Fibroblast of mammary gland (primary cell): ENCODE results near the gene NLRX1.

ENCODE experiments used
- DNase-seq: peaks from one replicate; pipeline ENCODE4 v3.0.0-alpha.2; 2010; ENCODE audit warnings: low read depth
- H3K4me3 ChIP-seq: 2 replicates; pipeline ENCODE4 v1.5.1; 2011; ENCODE audit warnings: low read depth, mild to moderate bottlenecking, low read length, moderate library complexity; ENCODE audit not compliant: control insufficient read depth
- CTCF ChIP-seq: conservative IDR thresholded peaks from 2 replicates; pipeline ENCODE4 v1.5.1; 2011; ENCODE audit warnings: low read depth, low read length, inconsistent platforms; ENCODE audit not compliant: control insufficient read depth, insufficient read depth

The NLRX1 gene

GRCh38 chr11:119153049-119153818 lies 15.3 kb upstream of the NLRX1 start:
- H3K4me3 ChIP-seq: no peak overlapping the region
- TF ChIP-seq CTCF: no peak
- no peak for DNase-seq

- no peak overlapping the region for H3K4me3 ChIP-seq
- TF ChIP-seq CTCF: no peak
- no peak for DNase-seq
These were observed 14.3 kb upstream of the NLRX1 start for GRCh38 chr11:119154178-119154577.

GRCh38 chr11:119155733-119156492 lies 12.6 kb upstream of the NLRX1 start:
- TF ChIP-seq CTCF: peak; percentile 12
- H3K4me3 ChIP-seq: no peak overlapping the region
- peak; percentile 12 for DNase-seq

GRCh38 chr11:119156496-119156895 lies 12.0 kb upstream of the NLRX1 start:
- no peak for DNase-seq
- no peak for TF ChIP-seq CTCF
- no peak overlapping the region for H3K4me3 ChIP-seq

GRCh38 chr11:119157063-119157462 lies 11.5 kb upstream of the NLRX1 start:
- no peak for DNase-seq
- TF ChIP-seq CTCF: no peak
- no peak overlapping the region for H3K4me3 ChIP-seq

- H3K4me3 ChIP-seq: no peak overlapping the region
- TF ChIP-seq CTCF: no peak
- DNase-seq: no peak
These were observed 10.1 kb upstream of the NLRX1 start for GRCh38 chr11:119158467-119158866.

GRCh38 chr11:119160151-119160550 lies 8.4 kb upstream of the NLRX1 start:
- H3K4me3 ChIP-seq: no peak overlapping the region
- TF ChIP-seq CTCF: no peak
- no peak for DNase-seq
